ENCODE measurements around the gene MBD5. TPM values are rescaled to one million over a fixed set of nuclear protein-coding genes. Genes with fewer than 3 reads are reported as not detected.

The MBD5 gene
- total RNA-seq, 2 experiments from 2014 or later, result 13.8 to 46.3 TPM

GRCh38 chr2:148122788-148123187, 101.9 kb downstream of the MBD5 start:
- BruUV-seq (replicated peaks), result no TSS peak
- Histone ChIP-seq H3K4me1 (ENCODE audit: insufficient read depth, low read length, poor library complexity, severe bottlenecking) (no peaks in the 10 kb centered on the region), H2AFZ (ENCODE audit: low read length) (no peak overlapping the region), H3K27ac (ENCODE audit: low read depth, low read length, poor library complexity, severe bottlenecking) (no peak overlapping the region), H3K79me2 (ENCODE audit: insufficient read depth, low read depth, low read length) (no peaks in the 10 kb centered on the region), H3K36me3 (ENCODE audit: insufficient read depth, low read length) (no peaks in the 10 kb centered on the region), H3K9me2 (ENCODE audit: insufficient read depth, low read length) (no peaks in the 10 kb centered on the region), H3K4me3 (ENCODE audit: low read depth, low read length, poor library complexity, severe bottlenecking) (no peak overlapping the region), H3K4me2 (ENCODE audit: low read length) (no peak overlapping the region), H3K9me3 (ENCODE audit: low read length) (no peaks in the 10 kb centered on the region), H4K20me1 (ENCODE audit: insufficient read depth, low read length) (no peaks in the 10 kb centered on the region)
- intact Hi-C loops (cut with micrococcal nuclease; ENCODE audit: unreplicated experiment), result no loop called here
- CTCF ChIA-PET (ENCODE audit: unreplicated experiment), result no interaction called here
- POLR2A ChIA-PET, result no interaction called here
- no peak for DNase-seq (ENCODE audit: low spot score)
- TF ChIP-seq EZH2phosphoT487 (IDR thresholded peaks at IDR 0.05; ENCODE audit: borderline replicate concordance, low read depth, low read length), result no peak
- no peak for TF ChIP-seq CTCF (conservative IDR thresholded peaks at IDR 0.05; ENCODE audit: low read length)

- intact Hi-C loops (cut with micrococcal nuclease; ENCODE audit: unreplicated experiment), result no loop called here
- Histone ChIP-seq H3K27ac (ENCODE audit: low read depth, low read length, poor library complexity, severe bottlenecking) (no peak overlapping the region), H3K36me3 (ENCODE audit: insufficient read depth, low read length) (no peaks in the 10 kb centered on the region), H3K4me1 (ENCODE audit: insufficient read depth, low read length, poor library complexity, severe bottlenecking) (no peaks in the 10 kb centered on the region), H4K20me1 (ENCODE audit: insufficient read depth, low read length) (no peaks in the 10 kb centered on the region), H3K79me2 (ENCODE audit: insufficient read depth, low read depth, low read length) (no peaks in the 10 kb centered on the region), H3K4me2 (ENCODE audit: low read length) (no peak overlapping the region), H3K9me2 (ENCODE audit: insufficient read depth, low read length) (no peaks in the 10 kb centered on the region), H3K4me3 (ENCODE audit: low read depth, low read length, poor library complexity, severe bottlenecking) (no peak overlapping the region), H3K9me3 (ENCODE audit: low read length) (no peaks in the 10 kb centered on the region), H2AFZ (ENCODE audit: low read length) (no peak overlapping the region)
- ChIA-PET POLR2A (no interaction called here), CTCF (ENCODE audit: unreplicated experiment) (no interaction called here)
- no peak for DNase-seq (ENCODE audit: low spot score)
- TF ChIP-seq CTCF (conservative IDR thresholded peaks at IDR 0.05; ENCODE audit: low read length), result no peak
- TF ChIP-seq EZH2phosphoT487 (IDR thresholded peaks at IDR 0.05; ENCODE audit: borderline replicate concordance, low read depth, low read length), result no peak
- BruUV-seq (replicated peaks), result no TSS peak
These were observed 103.4 kb downstream of the MBD5 start for GRCh38 chr2:148124271-148124670.

GRCh38 chr2:148130581-148130980, 109.7 kb downstream of the MBD5 start:
- Histone ChIP-seq H3K9me3 (ENCODE audit: low read length) (no peaks in the 10 kb centered on the region), H3K27ac (ENCODE audit: low read depth, low read length, poor library complexity, severe bottlenecking) (no peak overlapping the region), H3K36me3 (ENCODE audit: insufficient read depth, low read length) (no peaks in the 10 kb centered on the region), H3K79me2 (ENCODE audit: insufficient read depth, low read depth, low read length) (no peaks in the 10 kb centered on the region), H3K4me1 (ENCODE audit: insufficient read depth, low read length, poor library complexity, severe bottlenecking) (no peaks in the 10 kb centered on the region), H3K9me2 (ENCODE audit: insufficient read depth, low read length) (no peaks in the 10 kb centered on the region), H3K4me3 (ENCODE audit: low read depth, low read length, poor library complexity, severe bottlenecking) (no peak overlapping the region), H4K20me1 (ENCODE audit: insufficient read depth, low read length) (no peaks in the 10 kb centered on the region), H2AFZ (ENCODE audit: low read length) (no peak overlapping the region), H3K4me2 (ENCODE audit: low read length) (no peak overlapping the region)
- ChIA-PET CTCF (ENCODE audit: unreplicated experiment) (no interaction called here), POLR2A (interaction anchor here (2.1 kb wide), 1 partner anchor 13 kb away, joined by 6 read pairs; no protein-coding TSS in a partner anchor)
- DNase-seq (ENCODE audit: low spot score), result no peak
- BruUV-seq (replicated peaks), result no TSS peak
- intact Hi-C loops (cut with micrococcal nuclease; ENCODE audit: unreplicated experiment), result no loop called here
- TF ChIP-seq EZH2phosphoT487 (IDR thresholded peaks at IDR 0.05; ENCODE audit: borderline replicate concordance, low read depth, low read length) (no peak), CTCF (conservative IDR thresholded peaks at IDR 0.05; ENCODE audit: low read length) (no peak)
